Astrocyte (in vitro differentiated cells and primary cell): ENCODE data around the gene CLDN6. TPM values are rescaled to one million over a fixed set of nuclear protein-coding genes. Genes with fewer than 3 reads are reported as not detected.

Experiments
- DNase-seq: peaks from one replicate; pipeline ENCODE4 v3.0.0-alpha.2; 2010; ENCODE audit warnings: low read depth
- FAIRE-seq: peaks from 2 replicates; lab custom pipeline; 2011; peaks lifted over from hg19 to GRCh38; lab: Jason Lieb, UNC
- H2AFZ ChIP-seq: 2 replicates; pipeline ENCODE4 v1.6.0; 2012; ENCODE audit warnings: low read depth, low read length, inconsistent platforms
- H3K27ac ChIP-seq: 2 replicates; pipeline ENCODE4 v1.5.1; 2011; ENCODE audit warnings: low read depth, low read length, inconsistent platforms
- H3K27me3 ChIP-seq: 2 replicates; pipeline ENCODE4 v1.6.0; 2011; ENCODE audit warnings: low read length, inconsistent platforms; ENCODE audit not compliant: insufficient read depth
- H3K36me3 ChIP-seq: 2 replicates; pipeline ENCODE4 v1.5.1; 2011; ENCODE audit warnings: low read length, inconsistent platforms; ENCODE audit not compliant: insufficient read depth
- H3K4me1 ChIP-seq: 2 replicates; pipeline ENCODE4 v1.5.1; 2011; ENCODE audit warnings: low read length, inconsistent platforms; ENCODE audit not compliant: insufficient read depth
- H3K4me2 ChIP-seq: 2 replicates; pipeline ENCODE4 v1.6.0; 2012; ENCODE audit warnings: low read length, inconsistent platforms
- H3K4me3 ChIP-seq: 2 replicates; pipeline ENCODE4 v1.5.1; 2011; ENCODE audit warnings: low read depth, mild to moderate bottlenecking, low read length, inconsistent platforms; ENCODE audit not compliant: insufficient read depth
- H3K79me2 ChIP-seq: 2 replicates; pipeline ENCODE4 v1.6.0; 2012; ENCODE audit warnings: mild to moderate bottlenecking, low read length, inconsistent platforms; ENCODE audit not compliant: insufficient read depth
- H3K9ac ChIP-seq: 2 replicates; pipeline ENCODE4 v1.6.0; 2012; ENCODE audit warnings: mild to moderate bottlenecking, low read length, inconsistent platforms
- H3K9me3 ChIP-seq: 2 replicates; pipeline ENCODE4 v1.5.1; 2012; ENCODE audit warnings: low read depth, mild to moderate bottlenecking, low read length, inconsistent platforms; ENCODE audit not compliant: insufficient read depth
- H4K20me1 ChIP-seq: 2 replicates; pipeline ENCODE4 v1.6.0; 2012; ENCODE audit warnings: low read length, inconsistent platforms; ENCODE audit not compliant: insufficient read depth
- H3K27ac Mint-ChIP-seq: one replicate; pipeline ENCODE4 v1.8.0; 2021; ENCODE audit warnings: mild to moderate bottlenecking, mixed read lengths; ENCODE audit not compliant: unreplicated experiment
- H3K27me3 Mint-ChIP-seq: one replicate; pipeline ENCODE4 v1.8.0; 2021; ENCODE audit warnings: low read depth, mixed read lengths; ENCODE audit not compliant: unreplicated experiment
- H3K36me3 Mint-ChIP-seq: one replicate; pipeline ENCODE4 v1.8.0; 2021; ENCODE audit warnings: low read depth, mixed read lengths; ENCODE audit not compliant: unreplicated experiment
- H3K4me1 Mint-ChIP-seq: one replicate; pipeline ENCODE4 v1.8.0; 2021; ENCODE audit warnings: low read depth, mixed read lengths; ENCODE audit not compliant: unreplicated experiment
- H3K4me3 Mint-ChIP-seq: one replicate; pipeline ENCODE4 v1.8.0; 2021; ENCODE audit warnings: mild to moderate bottlenecking, moderate library complexity, mixed read lengths; ENCODE audit not compliant: unreplicated experiment
- H3K9me3 Mint-ChIP-seq: one replicate; pipeline ENCODE4 v1.8.0; 2021; ENCODE audit warnings: mild to moderate bottlenecking, mixed read lengths; ENCODE audit not compliant: unreplicated experiment
- EZH2 ChIP-seq: IDR thresholded peaks from 2 replicates; pipeline ENCODE4 v1.6.1; 2012; ENCODE audit warnings: mild to moderate bottlenecking, low read length, inconsistent platforms; ENCODE audit not compliant: insufficient read depth
- total RNA-seq: library from RNA; stranded (reverse); gene quantifications from 2 replicates; pipeline ENCODE4 v1.2.1, GENCODE V29; 2021
- TF ChIP-seq, protein P1 (sequence below): IDR thresholded peaks from 2 replicates; pipeline ENCODE4 v1.5.1; 2011; ENCODE audit warnings: low read depth, mild to moderate bottlenecking, inconsistent platforms, low read length, moderate library complexity; ENCODE audit not compliant: insufficient read depth

CLDN6 gene
- total RNA-seq, 1 donor from 2014 or later = 584 TPM

DNA sequence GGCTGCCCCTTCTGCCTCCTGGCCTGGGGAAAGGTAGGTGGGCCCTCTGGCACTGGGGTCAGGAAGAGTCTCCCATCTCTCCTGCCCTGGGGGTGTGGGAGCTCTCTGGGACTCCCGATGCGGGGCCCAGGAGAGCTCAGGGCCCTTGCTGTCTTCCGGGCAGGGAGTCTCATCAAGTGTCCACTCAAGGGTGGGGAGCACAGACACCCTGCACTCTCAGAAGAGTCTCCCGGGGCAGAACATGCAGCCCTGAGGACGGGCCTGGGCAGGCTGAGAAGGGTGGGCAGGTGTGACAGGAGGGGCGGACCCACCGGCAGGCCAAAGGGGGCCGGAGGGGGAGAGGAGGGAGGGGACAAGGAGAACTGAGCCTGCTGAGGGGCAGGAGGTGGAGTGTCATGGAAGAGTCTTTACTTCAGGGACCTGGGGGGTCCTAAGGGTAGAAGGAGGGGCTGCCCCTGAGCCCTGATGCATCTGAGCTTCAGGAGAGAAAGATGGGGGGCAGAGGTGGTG is 29.3 kb downstream of the CLDN6 start:
- H3K4me1 ChIP-seq = no peaks in the 10 kb centered on the region
- H3K36me3 Mint-ChIP-seq = no peaks in the 10 kb centered on the region
- H3K27ac Mint-ChIP-seq = no peak overlapping the region
- FAIRE-seq = no peak
- no peak overlapping the region for H3K4me3 ChIP-seq
- no peak overlapping the region for H2AFZ ChIP-seq
- no peak for TF ChIP-seq EZH2
- TF ChIP-seq, protein P1, sequence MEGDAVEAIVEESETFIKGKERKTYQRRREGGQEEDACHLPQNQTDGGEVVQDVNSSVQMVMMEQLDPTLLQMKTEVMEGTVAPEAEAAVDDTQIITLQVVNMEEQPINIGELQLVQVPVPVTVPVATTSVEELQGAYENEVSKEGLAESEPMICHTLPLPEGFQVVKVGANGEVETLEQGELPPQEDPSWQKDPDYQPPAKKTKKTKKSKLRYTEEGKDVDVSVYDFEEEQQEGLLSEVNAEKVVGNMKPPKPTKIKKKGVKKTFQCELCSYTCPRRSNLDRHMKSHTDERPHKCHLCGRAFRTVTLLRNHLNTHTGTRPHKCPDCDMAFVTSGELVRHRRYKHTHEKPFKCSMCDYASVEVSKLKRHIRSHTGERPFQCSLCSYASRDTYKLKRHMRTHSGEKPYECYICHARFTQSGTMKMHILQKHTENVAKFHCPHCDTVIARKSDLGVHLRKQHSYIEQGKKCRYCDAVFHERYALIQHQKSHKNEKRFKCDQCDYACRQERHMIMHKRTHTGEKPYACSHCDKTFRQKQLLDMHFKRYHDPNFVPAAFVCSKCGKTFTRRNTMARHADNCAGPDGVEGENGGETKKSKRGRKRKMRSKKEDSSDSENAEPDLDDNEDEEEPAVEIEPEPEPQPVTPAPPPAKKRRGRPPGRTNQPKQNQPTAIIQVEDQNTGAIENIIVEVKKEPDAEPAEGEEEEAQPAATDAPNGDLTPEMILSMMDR = no peak
- H3K27ac ChIP-seq = no peak overlapping the region
- H3K4me3 Mint-ChIP-seq = no peak overlapping the region
- H3K27me3 Mint-ChIP-seq = peaks cover 22% of the 10 kb centered on the region
- H4K20me1 ChIP-seq = no peaks in the 10 kb centered on the region
- no peak for DNase-seq
- no peaks in the 10 kb centered on the region for H3K79me2 ChIP-seq
- no peaks in the 10 kb centered on the region for H3K9me3 Mint-ChIP-seq
- no peaks in the 10 kb centered on the region for H3K36me3 ChIP-seq
- no peaks in the 10 kb centered on the region for H3K9me3 ChIP-seq
- H3K4me1 Mint-ChIP-seq = peaks cover 1% of the 10 kb centered on the region
- no peak overlapping the region for H3K9ac ChIP-seq
- H3K4me2 ChIP-seq = no peak overlapping the region
- peaks cover 6% of the 10 kb centered on the region for H3K27me3 ChIP-seq

GRCh38 chr16:2987833-2988232 is 30.1 kb downstream of the CLDN6 start:
- Histone ChIP-seq H2AFZ (no peak overlapping the region), H3K27me3 (peaks cover 6% of the 10 kb centered on the region), H3K4me1 (no peaks in the 10 kb centered on the region), H3K9me3 (no peaks in the 10 kb centered on the region), H3K27ac (no peak overlapping the region), H3K9ac (no peak overlapping the region), H3K36me3 (no peaks in the 10 kb centered on the region), H3K79me2 (no peaks in the 10 kb centered on the region), H3K4me3 (no peak overlapping the region), H4K20me1 (no peaks in the 10 kb centered on the region), H3K4me2 (no peak overlapping the region)
- TF ChIP-seq, protein P1 = no peak
- TF ChIP-seq EZH2 = no peak
- Mint-ChIP-seq H3K4me3 (no peak overlapping the region), H3K4me1 (peaks cover 1% of the 10 kb centered on the region), H3K36me3 (no peaks in the 10 kb centered on the region), H3K27me3 (peaks cover 22% of the 10 kb centered on the region), H3K27ac (no peak overlapping the region), H3K9me3 (no peaks in the 10 kb centered on the region)
- FAIRE-seq = no peak
- DNase-seq = no peak

DNA sequence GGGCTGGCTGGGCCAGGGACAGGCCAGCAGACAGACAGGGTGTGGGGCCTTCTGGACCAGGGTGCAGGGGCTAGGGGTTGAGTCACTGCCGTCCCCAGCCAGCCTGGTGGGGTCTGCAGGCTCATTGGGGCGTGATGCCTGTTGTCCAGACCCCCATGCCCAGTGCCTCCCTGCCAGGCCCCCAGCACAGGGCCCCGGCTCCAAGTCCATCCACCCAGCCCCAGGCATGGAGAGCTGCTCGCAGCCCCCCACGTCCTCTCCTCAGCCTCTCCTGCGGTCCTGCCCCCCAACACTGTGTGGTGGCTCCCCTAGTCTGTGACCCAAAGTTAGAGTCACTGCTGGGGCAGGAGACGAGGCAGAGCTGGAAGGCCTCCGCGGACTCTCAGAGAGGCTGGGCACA is 30.7 kb downstream of the CLDN6 start:
- Histone ChIP-seq H3K4me2 (no peak overlapping the region), H3K9me3 (no peaks in the 10 kb centered on the region), H4K20me1 (no peaks in the 10 kb centered on the region), H3K27me3 (peaks cover 6% of the 10 kb centered on the region), H3K4me1 (no peaks in the 10 kb centered on the region), H3K79me2 (no peaks in the 10 kb centered on the region), H2AFZ (no peak overlapping the region), H3K36me3 (no peaks in the 10 kb centered on the region), H3K9ac (no peak overlapping the region), H3K4me3 (no peak overlapping the region), H3K27ac (no peak overlapping the region)
- no peak for FAIRE-seq
- peaks cover 21% of the 10 kb centered on the region for H3K27me3 Mint-ChIP-seq
- no peaks in the 10 kb centered on the region for H3K9me3 Mint-ChIP-seq
- peaks cover 1% of the 10 kb centered on the region for H3K4me1 Mint-ChIP-seq
- DNase-seq = no peak
- H3K36me3 Mint-ChIP-seq = no peaks in the 10 kb centered on the region
- TF ChIP-seq, protein P1 = no peak
- TF ChIP-seq EZH2 = no peak
- no peak overlapping the region for H3K27ac Mint-ChIP-seq
- no peak overlapping the region for H3K4me3 Mint-ChIP-seq
